Activated CD4-positive, CD25-positive, alpha-beta regulatory T cell treated with anti-CD3 and anti-CD28 coated beads, Interleukin-2, amount 50 U/mL, for 72 hours (primary cell): ENCODE results near the gene KCNE3.
"Not testable (repeated sequence)": the region's sequence is repeated elsewhere in the genome, so short reads cannot be mapped to it uniquely, and the experiment has no call there.

Source experiments
- DNase-seq: peaks from one replicate; pipeline ENCODE4 v3.0.0; 2021

Gene KCNE3

GRCh38 chr11:74437441-74438042, 29.8 kb downstream of the KCNE3 start:
- no peak for DNase-seq

- no peak for DNase-seq
Observed at GRCh38 chr11:74434528-74434927, 32.8 kb downstream of the KCNE3 start.

- DNase-seq = no peak
Observed at GRCh38 chr11:74429205-74429604, 38.1 kb downstream of the KCNE3 start.

- DNase-seq = no peak
Observed at GRCh38 chr11:74427384-74427886, 39.9 kb downstream of the KCNE3 start.

- DNase-seq = no peak
Observed at GRCh38 chr11:74425100-74425499, 42.2 kb downstream of the KCNE3 start.

- DNase-seq = no peak
Observed at GRCh38 chr11:74418509-74418895, 48.8 kb downstream of the KCNE3 start.

- no peak for DNase-seq
Observed at GRCh38 chr11:74417860-74418508, 49.4 kb downstream of the KCNE3 start.

- no peak for DNase-seq
Observed at GRCh38 chr11:74417379-74417804, 50.0 kb downstream of the KCNE3 start.

- DNase-seq = not testable (repeated sequence)
Observed at GRCh38 chr11:74416974-74417373, 50.4 kb downstream of the KCNE3 start.

- DNase-seq = no peak
Observed at GRCh38 chr11:74412733-74413359, 54.5 kb downstream of the KCNE3 start.

GRCh38 chr11:74412321-74412720, 55.0 kb downstream of the KCNE3 start:
- no peak for DNase-seq

GRCh38 chr11:74409633-74410032, 57.7 kb downstream of the KCNE3 start:
- no peak for DNase-seq
